Heart right ventricle (tissue), 16 donors: ENCODE results near the gene SFT2D3. TPM values are rescaled to one million over a fixed set of nuclear protein-coding genes. Genes with fewer than 3 reads are reported as not detected.
A peak's percentile ranks its signal among the peaks of the same experiment; 100 is the strongest.
"Not testable (repeated sequence)": the region's sequence is repeated elsewhere in the genome, so short reads cannot be mapped to it uniquely, and the experiment has no call there.

Experiments
- ATAC-seq, 8 donors: fragments of 200-7000 bp; cut with Tn5 transposase; one replicate each; pipeline ENCODE4 v1.9.1; 2020; ENCODE audit warnings: mild to moderate bottlenecking in 8 of 8, moderate library complexity in 8 of 8, moderate number of reproducible peaks in 1 of 8
- DNase-seq, 2 donors: peaks; one replicate each; pipeline ENCODE4 v3.0.0-alpha.2; 2020
- H3K27ac ChIP-seq, 10 donors: fragments of 200-600 bp; sonication (generic) in 2 of 10; one replicate each; pipeline versions ENCODE4 v1.5.0 to v1.8.0; 2020 to 2022; ENCODE audit warnings: mild to moderate bottlenecking in 3 of 10
- H3K27me3 ChIP-seq, 7 donors: fragments of 200-600 bp; one replicate each; pipeline ENCODE4 v1.8.0; 2021 to 2022; ENCODE audit warnings: mild to moderate bottlenecking in 2 of 7
- H3K36me3 ChIP-seq, 9 donors: fragments of 200-600 bp; sonication (generic) in 1 of 9; one replicate each; pipeline versions ENCODE4 v1.5.0 to v1.8.0; 2020 to 2022; ENCODE audit warnings: mild to moderate bottlenecking in 2 of 9
- H3K4me1 ChIP-seq, 9 donors: fragments of 200-600 bp; sonication (generic) in 1 of 9; one replicate each; pipeline versions ENCODE4 v1.5.0 to v1.8.0; 2020 to 2022; ENCODE audit warnings: mild to moderate bottlenecking in 4 of 9
- H3K4me3 ChIP-seq, 10 donors: fragments of 200-600 bp; sonication (generic) in 2 of 10; one replicate each; pipeline versions ENCODE4 v1.5.0 to v1.8.0; 2020 to 2022; ENCODE audit warnings: mild to moderate bottlenecking in 7 of 10, moderate library complexity in 2 of 10
- H3K9me3 ChIP-seq, 11 donors: fragments of 200-600 bp in 10 of 11; sonication (generic) in 2 of 11; one replicate each; pipeline versions ENCODE4 v1.5.0 to v1.8.0; 2013 to 2022; ENCODE audit warnings: mild to moderate bottlenecking in 2 of 11, control low read depth in 1 of 11, moderate library complexity in 1 of 11
- WGBS, 2 donors: extraction: QIAGEN DNeasy Blood & Tissue Kit; methylation state at CpG; one replicate each; pipeline ENCODE4 v1.1.7; 2013; ENCODE audit warnings: inconsistent platforms in 1 of 2; 5-methylcytosine and 5-hydroxymethylcytosine counted together
- intact Hi-C, 10 donors: fragments of 100-400 bp; cut with DNase I; formaldehyde crosslinking; loops; one replicate each; pipeline versions ENCODE4 v1.11.1 to v1.14.2; 2022
- polyA plus RNA-seq, 2 donors: library from polyadenylated mRNA; stranded (reverse); fragments of 200-250 nt; gene quantifications; one replicate each; pipeline ENCODE4 v1.2.3, GENCODE V29; 2013
- total RNA-seq, 10 donors: library from RNA; stranded (reverse); fragmentation: NEBNext Ultra II Directional in 3 of 10; extraction: Animal tissue kit (Norgen Biotek cat#: 25700) in 3 of 10; gene quantifications; one replicate each; pipeline versions ENCODE4 v1.2.1 to v1.2.4, GENCODE V29; 2021 to 2023
- TF ChIP-seq, protein P1 (sequence below), 9 donors: fragments of 200-600 bp; sonication (generic) in 2 of 9; IDR thresholded peaks; one replicate each; pipeline versions ENCODE4 v1.5.0 to v1.8.0; 2021 to 2022; ENCODE audit warnings: antibody characterized with exemption in 9 of 9, mild to moderate bottlenecking in 5 of 9, moderate library complexity in 1 of 9
- donor health status: Arrhythmogenic right ventricular cardiomyopathy.
- donor health status: ischemic (EF 13 %, LVEDD 7.1; RV severe dilation, severe dysfunction).
- donor health status: healthy with polysubstance abuse.
- donor health status: DM: no; HTN: yes; CAD: no.
- donor health status: DM: no; HTN: no; CAD: no.
- donor health status: ischemic (EF 25% LVEDD 6.9; RV normal size, moderate dysfunction).
- donor health status: ischemic (EF 25% LVEDD 5.7; RV mildly dilated, moderate dysfunction).
- donor health status: healthy.
- donor health status: DM: yes; HTN: yes; CAD: no.
- donor health status: Ischemic cardiomyopathy.
- donor health status: ischemic (EF 35%, LVEDD 5.7; RV mildly dilated, moderate dysfunction).
- donor health status: nonischemic (EF 11% LVEDD 7.7; RV severe dilation, severe dysfunction).
- donor health status: DM: yes; HTN: yes; CAD: no.
- donor health status: PGD.
- donor health status: ischemic (EF 29% LVEDD 5.4; RV normal size, mild dysfunction).
- donor health status: nonischemic (EF 23%, LVEDD 6.1; RV moderate dilation, normal function).

Gene SFT2D3
- total and polyA plus RNA-seq, 12 donors: 2.2 to 5.6 (median 3.4) TPM

DNA sequence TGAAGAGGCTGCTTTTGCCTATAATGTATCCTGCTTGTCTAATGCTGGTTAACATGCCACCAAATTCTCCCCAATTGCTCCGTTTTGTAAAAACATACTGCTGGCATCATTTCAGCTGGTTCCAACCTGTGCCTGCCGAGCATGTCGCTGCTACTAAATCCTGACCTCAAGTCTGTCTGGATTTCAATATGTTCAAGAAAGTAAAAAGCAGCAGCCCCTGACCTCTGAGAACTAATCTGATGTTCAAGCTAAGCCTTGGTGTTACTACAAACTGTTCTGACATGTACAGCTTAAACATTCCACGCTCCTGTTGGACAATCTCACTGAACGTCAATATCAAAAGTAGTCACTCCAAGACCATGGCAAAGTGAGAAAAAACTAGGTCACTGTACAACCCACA, 46.3 kb downstream of the SFT2D3 start:
- WGBS, 2 donors: 94 to 95% methylated on average over 5 of the region's 5 CpGs
- Histone ChIP-seq H3K9me3 (no peaks in the 10 kb centered on the region), H3K27ac (no peak overlapping the region), H3K36me3 (peaks cover 0 to 67% (median 11%) of the 10 kb centered on the region in 9 donors), H3K4me1 (peaks cover 0 to 7% (median 0%) of the 10 kb centered on the region in 9 donors), H3K27me3 (no peaks in the 10 kb centered on the region), H3K4me3 (no peak overlapping the region)
- no peak for ATAC-seq
- TF ChIP-seq, protein P1, sequence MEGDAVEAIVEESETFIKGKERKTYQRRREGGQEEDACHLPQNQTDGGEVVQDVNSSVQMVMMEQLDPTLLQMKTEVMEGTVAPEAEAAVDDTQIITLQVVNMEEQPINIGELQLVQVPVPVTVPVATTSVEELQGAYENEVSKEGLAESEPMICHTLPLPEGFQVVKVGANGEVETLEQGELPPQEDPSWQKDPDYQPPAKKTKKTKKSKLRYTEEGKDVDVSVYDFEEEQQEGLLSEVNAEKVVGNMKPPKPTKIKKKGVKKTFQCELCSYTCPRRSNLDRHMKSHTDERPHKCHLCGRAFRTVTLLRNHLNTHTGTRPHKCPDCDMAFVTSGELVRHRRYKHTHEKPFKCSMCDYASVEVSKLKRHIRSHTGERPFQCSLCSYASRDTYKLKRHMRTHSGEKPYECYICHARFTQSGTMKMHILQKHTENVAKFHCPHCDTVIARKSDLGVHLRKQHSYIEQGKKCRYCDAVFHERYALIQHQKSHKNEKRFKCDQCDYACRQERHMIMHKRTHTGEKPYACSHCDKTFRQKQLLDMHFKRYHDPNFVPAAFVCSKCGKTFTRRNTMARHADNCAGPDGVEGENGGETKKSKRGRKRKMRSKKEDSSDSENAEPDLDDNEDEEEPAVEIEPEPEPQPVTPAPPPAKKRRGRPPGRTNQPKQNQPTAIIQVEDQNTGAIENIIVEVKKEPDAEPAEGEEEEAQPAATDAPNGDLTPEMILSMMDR (IDR thresholded peaks at IDR 0.05): no peak
- intact Hi-C loops: no loop called here
- no peak for DNase-seq

DNA sequence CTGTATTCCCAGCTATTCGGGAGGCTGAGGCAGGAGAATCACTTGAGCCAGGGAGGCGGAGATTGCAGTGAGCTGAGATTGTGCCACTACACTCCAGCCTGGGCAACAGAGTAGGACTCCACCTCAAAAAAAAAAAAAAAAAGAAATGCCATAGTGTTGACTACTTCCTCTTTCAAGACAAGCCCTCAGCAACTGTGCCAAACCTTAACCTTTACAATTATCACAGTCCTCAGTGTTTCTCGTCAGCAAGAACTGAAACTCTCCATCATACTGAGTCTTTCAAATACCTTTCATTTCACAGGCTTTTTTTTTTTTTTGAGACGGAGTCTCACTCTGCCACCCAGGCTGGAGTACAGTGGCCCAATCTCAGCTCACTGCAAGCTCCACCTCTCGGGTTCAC, 48.2 kb downstream of the SFT2D3 start:
- not testable (repeated sequence) for H3K4me1 ChIP-seq

DNA sequence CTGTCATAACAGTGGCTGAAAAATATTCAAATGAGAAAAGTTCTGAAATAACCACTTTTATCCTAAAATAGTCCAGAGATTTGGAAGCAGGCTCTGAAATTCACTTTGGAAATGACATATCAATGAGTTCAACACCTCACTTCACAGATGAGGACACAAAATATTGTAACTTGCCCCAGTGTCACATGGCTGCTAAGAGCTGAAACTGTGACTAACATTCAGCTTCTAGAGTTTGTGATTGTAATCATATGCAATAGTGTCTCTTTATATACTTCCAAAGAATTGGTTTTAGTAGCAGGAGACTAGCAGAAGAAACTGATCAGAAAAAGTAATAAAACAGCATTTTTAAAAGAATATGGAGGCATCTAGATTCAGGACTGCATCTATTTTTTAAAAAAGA, 52.1 kb downstream of the SFT2D3 start:
- no peak overlapping the region for H3K27ac ChIP-seq
- ATAC-seq (no peak), DNase-seq (no peak)
- H3K4me3 ChIP-seq: no peak overlapping the region
- no peaks in the 10 kb centered on the region for H3K27me3 ChIP-seq
- TF ChIP-seq, protein P1 (IDR thresholded peaks at IDR 0.05): no peak
- H3K4me1 ChIP-seq: peaks cover 0 to 7% (median 0%) of the 10 kb centered on the region in 9 donors
- intact Hi-C loops: no loop called here
- H3K9me3 ChIP-seq: no peaks in the 10 kb centered on the region
- peaks cover 0 to 61% (median 3%) of the 10 kb centered on the region in 9 donors for H3K36me3 ChIP-seq

More for the DNA sequence above, 48.2 kb downstream of the SFT2D3 start:
- H3K27me3 ChIP-seq, H3K9me3 ChIP-seq, DNase-seq, H3K4me3 ChIP-seq, H3K27ac ChIP-seq, intact Hi-C loops: not testable (repeated sequence)
- peaks cover 0 to 71% (median 11%) of the 10 kb centered on the region in 9 donors for H3K36me3 ChIP-seq
- peak in 1 of 8 donors; percentile 57 for ATAC-seq
- WGBS, 2 donors: 79 to 80% methylated on average over 5 of the region's 5 CpGs

- 93 to 94% methylated on average over 8 of the region's 8 CpGs for WGBS, 2 donors
- H3K27me3 ChIP-seq: no peaks in the 10 kb centered on the region
- H3K9me3 ChIP-seq: no peaks in the 10 kb centered on the region
- H3K4me1 ChIP-seq: peaks cover 0 to 7% (median 0%) of the 10 kb centered on the region in 9 donors
- TF ChIP-seq, protein P1 (IDR thresholded peaks at IDR 0.05): no peak
- H3K36me3 ChIP-seq: peaks cover 0 to 61% (median 0%) of the 10 kb centered on the region in 9 donors
- H3K27ac ChIP-seq: no peak overlapping the region
- no peak for ATAC-seq
- H3K4me3 ChIP-seq: no peak overlapping the region
- intact Hi-C loops: no loop called here
- DNase-seq: no peak
These were observed 52.9 kb downstream of the SFT2D3 start for GRCh38 chr2:127754186-127754585.

Other genes with a start within 250 kb of the SFT2D3 start
- 10 to 100 TPM; 37.6 to 64.8 (median 46.4) TPM for gene IWS1, start 175.0 kb upstream of the SFT2D3 start, total RNA-seq
- 10 to 100 TPM; 37.4 to 51.6 TPM for gene IWS1, start 175.0 kb upstream of the SFT2D3 start, polyA plus RNA-seq
- gene MYO7B, start 165.8 kb upstream of the SFT2D3 start, total RNA-seq: 1 to 10 TPM in 3 of 10 donors, under 1 TPM in 7; 0.42 to 1.4 (median 0.77) TPM
- gene MYO7B, start 165.8 kb upstream of the SFT2D3 start, polyA plus RNA-seq: 1 to 10 TPM; 1.4 to 2.3 TPM
- under 1 TPM in 6 of 10 donors, not detected in 4; 0.22 to 0.59 (median 0.46) TPM for gene GPR17, start 55.3 kb upstream of the SFT2D3 start, total RNA-seq
- gene GPR17, start 55.3 kb upstream of the SFT2D3 start, polyA plus RNA-seq: 10 to 100 TPM in 1 of 2 donors, under 1 TPM in 1; 0.28 to 16.5 TPM
- gene LIMS2, start 26.0 kb upstream of the SFT2D3 start, total RNA-seq: 100 to 1,000 TPM; 150 to 285 (median 160) TPM
- 100 to 1,000 TPM; 148 to 687 TPM for gene LIMS2, start 26.0 kb upstream of the SFT2D3 start, polyA plus RNA-seq
- gene WDR33, start 109.7 kb downstream of the SFT2D3 start, total RNA-seq: 10 to 100 TPM; 38.5 to 47.6 (median 42.9) TPM
- 10 to 100 TPM; 10.5 to 18.1 TPM for gene WDR33, start 109.7 kb downstream of the SFT2D3 start, polyA plus RNA-seq
- gene POLR2D, start 156.7 kb downstream of the SFT2D3 start, total RNA-seq: 10 to 100 TPM; 19.0 to 26.4 (median 20.7) TPM
- 10 to 100 TPM in 1 of 2 donors, 1 to 10 TPM in 1; 7.5 to 13.3 TPM for gene POLR2D, start 156.7 kb downstream of the SFT2D3 start, polyA plus RNA-seq
- 10 to 100 TPM in 8 of 10 donors, 1 to 10 TPM in 2; 8.2 to 13.2 (median 10.4) TPM for gene AMMECR1L, start 184.5 kb downstream of the SFT2D3 start, total RNA-seq
- gene AMMECR1L, start 184.5 kb downstream of the SFT2D3 start, polyA plus RNA-seq: 1 to 10 TPM; 6.6 to 7.1 TPM